ENCODE measurements around the gene LYSMD2. TPM values are rescaled to one million over a fixed set of nuclear protein-coding genes. Genes with fewer than 3 reads are reported as not detected.

The LYSMD2 gene
- total RNA-seq, 1 donor from 2014 or later: 4.2 TPM

DNA sequence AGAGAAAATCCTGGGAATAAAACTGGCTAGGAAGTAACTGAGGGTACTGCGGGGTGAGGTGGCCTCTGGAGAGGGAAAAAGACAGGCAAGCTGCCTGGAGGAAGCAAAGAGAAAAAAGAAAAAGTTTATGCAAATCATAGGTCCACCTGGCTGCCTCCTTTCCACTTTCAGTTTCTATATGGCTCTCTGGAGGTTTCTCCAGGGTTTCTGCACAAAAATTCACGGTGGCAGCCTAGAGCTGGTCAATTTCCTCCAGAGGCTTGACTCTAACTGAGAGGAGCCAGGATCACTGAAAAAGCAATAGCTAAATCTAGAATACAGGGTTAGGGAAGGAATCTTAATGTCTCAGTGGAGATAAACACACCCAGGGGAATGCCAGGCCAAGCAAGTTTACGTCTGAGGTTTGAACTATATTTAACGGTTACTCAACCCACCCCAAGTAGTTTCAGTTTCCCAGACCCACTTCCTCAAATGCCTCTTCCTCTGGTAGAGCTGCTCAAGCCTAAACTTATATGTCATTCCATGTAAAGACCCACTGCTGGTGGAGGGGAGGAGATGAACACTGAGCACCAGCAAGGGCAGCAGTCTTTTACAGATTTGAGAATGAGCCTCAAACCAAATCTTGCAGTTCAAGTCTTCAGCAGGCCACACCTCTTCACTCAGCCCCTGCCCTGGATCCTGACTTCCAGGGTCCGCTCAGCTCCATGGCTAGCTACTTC, 5.7 kb downstream of the LYSMD2 start:
- FAIRE-seq: no peak

DNA sequence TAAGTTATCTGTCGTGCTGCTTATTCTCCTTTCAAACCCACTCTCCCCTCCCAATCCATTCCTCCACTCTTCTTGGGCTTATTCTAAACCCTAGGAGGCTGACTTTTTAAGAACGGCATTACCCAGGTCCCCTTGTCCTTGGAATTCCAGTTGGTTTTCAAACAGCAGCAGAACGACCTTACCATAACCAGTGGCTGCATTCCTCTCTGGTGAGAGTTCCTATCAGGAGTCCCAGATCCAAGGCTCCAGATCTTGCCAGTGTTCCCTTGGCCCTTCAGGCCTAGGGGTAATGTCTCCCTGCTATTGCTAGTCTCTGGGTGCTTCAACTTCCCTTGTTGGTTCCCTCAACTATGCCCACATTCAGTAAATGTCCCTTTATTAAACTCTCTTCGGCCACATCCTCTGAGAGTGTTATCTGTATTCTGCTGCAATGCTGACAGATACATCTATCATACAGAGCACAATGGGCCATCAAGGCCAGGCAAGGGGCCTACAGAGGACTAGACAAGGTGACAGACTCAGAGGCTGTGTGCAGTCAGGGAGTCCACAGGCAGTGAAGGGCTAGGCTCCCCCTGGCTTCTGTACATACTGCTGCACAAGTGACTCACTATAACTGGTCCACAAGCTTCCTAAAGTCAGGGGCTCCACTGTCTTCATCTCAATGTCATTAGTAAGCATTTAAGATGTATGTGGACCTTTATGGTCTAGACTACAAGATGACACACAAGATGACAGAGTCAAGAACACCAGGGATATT, 10.1 kb downstream of the LYSMD2 start:
- FAIRE-seq: no peak
- TF ChIP-seq, protein P1, sequence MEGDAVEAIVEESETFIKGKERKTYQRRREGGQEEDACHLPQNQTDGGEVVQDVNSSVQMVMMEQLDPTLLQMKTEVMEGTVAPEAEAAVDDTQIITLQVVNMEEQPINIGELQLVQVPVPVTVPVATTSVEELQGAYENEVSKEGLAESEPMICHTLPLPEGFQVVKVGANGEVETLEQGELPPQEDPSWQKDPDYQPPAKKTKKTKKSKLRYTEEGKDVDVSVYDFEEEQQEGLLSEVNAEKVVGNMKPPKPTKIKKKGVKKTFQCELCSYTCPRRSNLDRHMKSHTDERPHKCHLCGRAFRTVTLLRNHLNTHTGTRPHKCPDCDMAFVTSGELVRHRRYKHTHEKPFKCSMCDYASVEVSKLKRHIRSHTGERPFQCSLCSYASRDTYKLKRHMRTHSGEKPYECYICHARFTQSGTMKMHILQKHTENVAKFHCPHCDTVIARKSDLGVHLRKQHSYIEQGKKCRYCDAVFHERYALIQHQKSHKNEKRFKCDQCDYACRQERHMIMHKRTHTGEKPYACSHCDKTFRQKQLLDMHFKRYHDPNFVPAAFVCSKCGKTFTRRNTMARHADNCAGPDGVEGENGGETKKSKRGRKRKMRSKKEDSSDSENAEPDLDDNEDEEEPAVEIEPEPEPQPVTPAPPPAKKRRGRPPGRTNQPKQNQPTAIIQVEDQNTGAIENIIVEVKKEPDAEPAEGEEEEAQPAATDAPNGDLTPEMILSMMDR (IDR thresholded peaks at IDR 0.05; ENCODE audit: insufficient read depth, low read length, severe bottlenecking): peak; percentile 22
- no peaks in the 10 kb centered on the region for H3K27me3 ChIP-seq (ENCODE audit: control insufficient read depth, insufficient read depth, low read length)
- no peak overlapping the region for H3K4me3 ChIP-seq (ENCODE audit: low read depth, low read length)
- no peak for DNase-seq (ENCODE audit: low read depth)
- H3K36me3 ChIP-seq (ENCODE audit: control insufficient read depth, insufficient read depth, low read length): no peaks in the 10 kb centered on the region

More for the DNA sequence above, 5.7 kb downstream of the LYSMD2 start:
- H3K27me3 ChIP-seq (ENCODE audit: control insufficient read depth, insufficient read depth, low read length): no peaks in the 10 kb centered on the region
- DNase-seq (ENCODE audit: low read depth): peak; percentile 39
- H3K4me3 ChIP-seq (ENCODE audit: low read depth, low read length): no peak overlapping the region
- no peaks in the 10 kb centered on the region for H3K36me3 ChIP-seq (ENCODE audit: control insufficient read depth, insufficient read depth, low read length)
- TF ChIP-seq, protein P1 (IDR thresholded peaks at IDR 0.05; ENCODE audit: insufficient read depth, low read length, severe bottlenecking): no peak

DNA sequence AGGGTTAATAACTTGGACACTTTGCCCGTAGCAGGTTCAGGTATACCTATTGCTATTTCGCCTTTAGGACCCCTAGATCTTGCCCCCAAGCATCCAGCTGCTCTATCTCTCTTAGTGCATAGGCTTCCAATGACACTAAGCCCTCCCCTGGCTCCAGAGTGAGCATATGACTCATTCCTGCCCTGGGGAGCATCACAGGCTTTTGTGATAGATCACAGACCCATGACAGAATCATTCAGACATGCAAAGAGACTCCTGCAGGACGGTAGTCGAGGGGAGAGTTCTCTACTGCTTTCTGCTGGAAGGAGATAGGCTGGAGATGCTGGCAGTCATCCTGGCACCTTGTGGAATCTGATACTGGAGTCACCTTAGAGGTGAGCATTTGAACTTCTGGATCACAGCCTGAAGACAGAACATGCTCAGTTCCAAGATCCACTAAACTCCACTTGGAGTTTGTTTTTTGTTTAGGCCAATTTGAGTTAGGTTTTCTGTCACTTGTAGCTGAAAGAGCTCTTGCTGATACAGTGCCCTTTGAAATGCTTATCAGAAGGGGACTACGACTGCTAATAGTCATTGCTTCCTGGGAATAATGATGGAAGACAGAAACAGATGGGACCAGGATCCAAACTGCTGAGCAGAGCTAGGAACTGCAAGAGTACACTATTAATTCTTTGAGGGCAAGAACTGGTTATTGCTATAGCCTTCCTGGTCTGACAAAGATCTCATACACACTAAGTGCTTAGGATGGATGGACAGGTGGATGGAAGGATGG, 11.0 kb downstream of the LYSMD2 start:
- no peaks in the 10 kb centered on the region for H3K36me3 ChIP-seq (ENCODE audit: control insufficient read depth, insufficient read depth, low read length)

DNA sequence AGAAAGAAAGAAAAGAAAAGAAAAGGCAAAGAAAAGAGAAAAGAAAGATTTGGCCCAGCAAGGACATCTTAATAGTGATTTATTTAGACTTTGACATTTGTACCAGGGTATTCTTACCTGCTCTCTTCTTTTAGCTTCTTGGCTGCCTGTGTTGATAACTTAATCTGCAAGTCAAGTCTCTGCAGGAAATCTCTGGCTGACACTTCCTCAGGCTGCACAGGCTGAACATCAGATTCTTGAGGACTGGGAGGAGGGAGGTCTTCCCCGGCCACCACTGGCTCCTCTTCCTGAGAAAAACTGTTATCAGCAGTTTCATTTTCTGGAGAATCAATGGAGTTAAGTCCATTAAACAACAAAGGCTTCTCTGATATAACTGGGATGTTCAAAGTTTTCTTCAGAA, 12.8 kb downstream of the LYSMD2 start:
- FAIRE-seq (no peak), DNase-seq (ENCODE audit: low read depth) (no peak)
- Histone ChIP-seq H3K4me3 (ENCODE audit: low read depth, low read length) (no peak overlapping the region), H3K27me3 (ENCODE audit: control insufficient read depth, insufficient read depth, low read length) (no peaks in the 10 kb centered on the region), H3K36me3 (ENCODE audit: control insufficient read depth, insufficient read depth, low read length) (no peaks in the 10 kb centered on the region)
- TF ChIP-seq, protein P1 (IDR thresholded peaks at IDR 0.05; ENCODE audit: insufficient read depth, low read length, severe bottlenecking): no peak

More for the DNA sequence above, 11.0 kb downstream of the LYSMD2 start:
- Histone ChIP-seq H3K27me3 (ENCODE audit: control insufficient read depth, insufficient read depth, low read length) (no peaks in the 10 kb centered on the region), H3K4me3 (ENCODE audit: low read depth, low read length) (no peak overlapping the region)
- DNase-seq (ENCODE audit: low read depth): peak; percentile 95
- TF ChIP-seq, protein P1 (IDR thresholded peaks at IDR 0.05; ENCODE audit: insufficient read depth, low read length, severe bottlenecking): no peak
- peak; percentile 76 for FAIRE-seq

DNA sequence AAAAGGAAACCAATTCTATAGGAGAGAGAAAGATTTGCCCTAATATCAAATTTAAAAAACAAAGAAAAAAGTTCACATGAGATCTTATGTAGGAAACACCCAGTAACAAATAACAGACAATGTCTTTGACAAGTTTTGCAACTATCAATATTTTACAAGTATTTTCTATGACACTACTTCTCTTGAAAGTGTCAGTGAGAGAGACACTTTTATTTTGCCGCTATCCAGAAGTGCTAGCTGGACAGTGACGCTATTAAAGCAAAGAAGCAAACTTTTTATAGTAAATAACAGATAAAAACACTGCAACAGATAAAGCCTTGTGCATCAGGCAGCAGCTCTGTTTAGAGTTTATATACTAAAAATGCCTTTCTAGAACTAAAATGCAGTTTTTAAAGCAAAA, 13.3 kb downstream of the LYSMD2 start:
- H3K27me3 ChIP-seq (ENCODE audit: control insufficient read depth, insufficient read depth, low read length): no peaks in the 10 kb centered on the region
- H3K36me3 ChIP-seq (ENCODE audit: control insufficient read depth, insufficient read depth, low read length): no peaks in the 10 kb centered on the region
- FAIRE-seq: no peak
- TF ChIP-seq, protein P1 (IDR thresholded peaks at IDR 0.05; ENCODE audit: insufficient read depth, low read length, severe bottlenecking): no peak
- H3K4me3 ChIP-seq (ENCODE audit: low read depth, low read length): no peak overlapping the region
- DNase-seq (ENCODE audit: low read depth): no peak

Measured in bronchial epithelial cell (primary cell).